Upper lobe of right lung (tissue), 1 donor: ENCODE data around the gene PUDP. TPM values are rescaled to one million over a fixed set of nuclear protein-coding genes. Genes with fewer than 3 reads are reported as not detected.

Source experiments
- ATAC-seq: fragments of 200-7000 bp; cut with Tn5 transposase; one replicate; pipeline ENCODE4 v1.9.1; 2020; ENCODE audit warnings: mild to moderate bottlenecking, moderate library complexity
- DNase-seq: peaks from one replicate; pipeline ENCODE4 v3.0.0-alpha.2; 2020
- H3K27ac ChIP-seq: fragments of 200-600 bp; one replicate; pipeline ENCODE4 v1.8.0; 2022
- H3K27me3 ChIP-seq: fragments of 200-600 bp; one replicate; pipeline ENCODE4 v1.8.0; 2022; ENCODE audit warnings: mild to moderate bottlenecking
- H3K36me3 ChIP-seq: fragments of 200-600 bp; one replicate; pipeline ENCODE4 v1.8.0; 2022
- H3K4me1 ChIP-seq: fragments of 200-600 bp; one replicate; pipeline ENCODE4 v1.8.0; 2022
- H3K4me3 ChIP-seq: fragments of 200-600 bp; one replicate; pipeline ENCODE4 v1.8.0; 2022; ENCODE audit warnings: mild to moderate bottlenecking
- H3K9me3 ChIP-seq: fragments of 200-600 bp; one replicate; pipeline ENCODE4 v1.8.0; 2022
- intact Hi-C: fragments of 100-400 bp; cut with DNase I; formaldehyde crosslinking; loops from one replicate; pipeline ENCODE4 v1.11.0; 2022
- long read RNA-seq: library from polyadenylated mRNA; unstranded; transcript quantifications from one replicate; pipeline ENCODE4 v2.0.0, GENCODE V29; 2021
- total RNA-seq: library from RNA; stranded (reverse); fragmentation: NEBNext Ultra II Directional; extraction: Animal tissue kit (Norgen Biotek cat#: 25700); gene quantifications from one replicate; pipeline ENCODE4 v1.2.1, GENCODE V29; 2021
- TF ChIP-seq, protein P1 (sequence below): fragments of 200-600 bp; IDR thresholded peaks from one replicate; pipeline ENCODE4 v1.8.0; 2022; ENCODE audit warnings: antibody characterized with exemption
- donor health status: DM: no; HTN: yes; CAD: no; lungs with severe emphysema.

PUDP gene
- 17.5 TPM for total RNA-seq
- long read RNA-seq, transcript PUDP-201 (4 exons, 2,140 nt): major isoform, 13 of 20 reads
- long read RNA-seq, partial matches to known transcripts: 2 of 20 reads
- long read RNA-seq, other reads (novel, unspliced or antisense): 4 of 20 reads

DNA sequence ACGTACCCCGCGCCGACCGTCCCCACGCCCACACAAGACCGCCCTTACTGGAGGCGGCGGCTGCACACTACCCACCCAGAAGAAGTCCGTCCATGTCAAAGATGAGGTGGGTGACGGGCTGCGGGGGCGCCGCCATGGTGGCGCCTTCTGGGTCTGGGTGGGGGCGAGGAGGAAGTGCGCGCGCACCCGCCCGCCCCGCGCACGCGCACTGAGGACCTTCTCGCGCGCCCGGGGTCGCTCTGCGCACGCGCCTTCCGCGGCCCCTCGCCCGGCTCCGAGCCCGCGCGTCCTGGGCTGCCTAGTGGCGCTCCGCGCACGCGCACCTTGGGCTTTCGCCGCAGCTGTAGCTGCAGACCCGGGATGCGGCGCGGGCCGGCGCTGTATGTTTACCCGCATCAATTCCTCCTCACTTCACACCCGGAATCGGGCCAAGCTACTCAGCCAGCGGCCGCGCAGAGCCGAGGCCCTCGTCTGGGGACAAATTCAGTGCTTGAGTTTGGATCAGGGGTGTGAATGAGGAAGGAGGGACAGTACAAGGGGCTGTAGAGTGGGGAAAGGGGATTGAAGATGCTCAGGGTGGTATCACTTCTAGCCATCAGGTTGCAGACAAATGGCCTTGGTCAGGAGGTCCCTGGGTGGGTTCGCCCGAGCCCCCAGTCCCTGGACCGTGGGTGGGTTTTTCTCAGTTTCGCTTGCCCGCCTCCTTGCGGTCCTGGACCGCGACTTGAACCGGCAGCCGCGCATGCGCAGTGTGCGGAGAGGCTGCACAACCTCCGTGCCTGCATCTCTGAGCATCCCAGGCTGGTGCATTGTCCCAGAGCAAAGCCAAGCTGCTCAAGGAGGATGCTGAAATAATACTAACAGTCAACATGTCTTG, at the start of gene PUDP:
TSS of gene PUDP (minus strand) at position 176 of the 877 bp plus-strand sequence. CDS start at position 136, 40 bp downstream.
- Histone ChIP-seq H3K4me3 (peak within 1 kb of the TSS; percentile 73), H3K27me3 (no peaks in the 10 kb centered on the region), H3K4me1 (peaks cover 9% of the 10 kb centered on the region), H3K9me3 (no peaks in the 10 kb centered on the region), H3K27ac (peak within 1 kb of the TSS; percentile 81), H3K36me3 (no peaks in the 10 kb centered on the region)
- ATAC-seq: peak; percentile 95
- intact Hi-C loops: no loop called here
- TF ChIP-seq, protein P1, sequence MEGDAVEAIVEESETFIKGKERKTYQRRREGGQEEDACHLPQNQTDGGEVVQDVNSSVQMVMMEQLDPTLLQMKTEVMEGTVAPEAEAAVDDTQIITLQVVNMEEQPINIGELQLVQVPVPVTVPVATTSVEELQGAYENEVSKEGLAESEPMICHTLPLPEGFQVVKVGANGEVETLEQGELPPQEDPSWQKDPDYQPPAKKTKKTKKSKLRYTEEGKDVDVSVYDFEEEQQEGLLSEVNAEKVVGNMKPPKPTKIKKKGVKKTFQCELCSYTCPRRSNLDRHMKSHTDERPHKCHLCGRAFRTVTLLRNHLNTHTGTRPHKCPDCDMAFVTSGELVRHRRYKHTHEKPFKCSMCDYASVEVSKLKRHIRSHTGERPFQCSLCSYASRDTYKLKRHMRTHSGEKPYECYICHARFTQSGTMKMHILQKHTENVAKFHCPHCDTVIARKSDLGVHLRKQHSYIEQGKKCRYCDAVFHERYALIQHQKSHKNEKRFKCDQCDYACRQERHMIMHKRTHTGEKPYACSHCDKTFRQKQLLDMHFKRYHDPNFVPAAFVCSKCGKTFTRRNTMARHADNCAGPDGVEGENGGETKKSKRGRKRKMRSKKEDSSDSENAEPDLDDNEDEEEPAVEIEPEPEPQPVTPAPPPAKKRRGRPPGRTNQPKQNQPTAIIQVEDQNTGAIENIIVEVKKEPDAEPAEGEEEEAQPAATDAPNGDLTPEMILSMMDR: peak; percentile 17
- DNase-seq: peak; percentile 92

DNA sequence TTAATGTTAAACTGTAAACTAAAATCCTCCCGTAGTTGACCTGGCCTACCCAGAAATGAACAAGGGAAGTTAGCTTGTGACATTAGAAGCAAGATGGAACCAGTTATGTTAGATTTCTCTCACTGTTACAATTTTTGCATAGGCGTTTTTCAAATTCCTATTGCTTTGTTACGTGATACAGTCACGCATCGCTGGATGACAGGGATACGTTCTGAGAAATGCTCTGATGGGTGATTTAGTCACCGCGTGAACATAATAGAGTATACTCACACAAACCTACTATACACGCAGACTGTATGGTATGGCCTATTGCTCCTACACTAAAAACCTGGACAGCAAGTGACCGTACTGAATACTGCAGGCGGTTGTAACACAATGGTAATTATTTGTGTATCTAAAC, 46.7 kb upstream of the PUDP start:
- ATAC-seq: no peak
- Histone ChIP-seq H3K27me3 (no peaks in the 10 kb centered on the region), H3K4me3 (no peak overlapping the region), H3K4me1 (no peaks in the 10 kb centered on the region), H3K36me3 (no peaks in the 10 kb centered on the region), H3K27ac (no peak overlapping the region), H3K9me3 (no peaks in the 10 kb centered on the region)
- intact Hi-C loops: no loop called here
- DNase-seq: no peak
- TF ChIP-seq, protein P1: no peak

DNA sequence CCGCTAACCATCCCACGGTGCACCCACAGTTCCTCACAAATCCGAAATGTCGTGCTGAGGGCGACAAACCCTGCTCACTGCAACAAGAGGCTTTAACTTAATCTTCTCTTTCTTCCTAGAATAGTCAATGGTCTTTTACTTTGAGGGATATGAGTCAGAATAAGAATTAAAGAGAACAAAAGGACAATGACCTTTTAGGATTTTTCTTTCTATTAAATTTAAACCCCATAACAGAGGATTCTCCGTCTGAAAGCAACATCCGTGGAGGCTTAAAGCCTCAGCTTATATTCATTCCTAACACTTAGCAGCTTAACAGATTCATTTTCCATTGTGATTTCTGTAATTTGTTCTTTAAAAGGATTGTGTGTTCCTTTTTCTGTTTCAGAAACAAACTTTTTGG, 44.9 kb upstream of the PUDP start:
- Histone ChIP-seq H3K27ac (no peak overlapping the region), H3K4me3 (no peak overlapping the region), H3K36me3 (no peaks in the 10 kb centered on the region), H3K4me1 (no peaks in the 10 kb centered on the region), H3K27me3 (no peaks in the 10 kb centered on the region), H3K9me3 (no peaks in the 10 kb centered on the region)
- TF ChIP-seq, protein P1: no peak
- no peak for ATAC-seq
- no peak for DNase-seq
- intact Hi-C loops: no loop called here

DNA sequence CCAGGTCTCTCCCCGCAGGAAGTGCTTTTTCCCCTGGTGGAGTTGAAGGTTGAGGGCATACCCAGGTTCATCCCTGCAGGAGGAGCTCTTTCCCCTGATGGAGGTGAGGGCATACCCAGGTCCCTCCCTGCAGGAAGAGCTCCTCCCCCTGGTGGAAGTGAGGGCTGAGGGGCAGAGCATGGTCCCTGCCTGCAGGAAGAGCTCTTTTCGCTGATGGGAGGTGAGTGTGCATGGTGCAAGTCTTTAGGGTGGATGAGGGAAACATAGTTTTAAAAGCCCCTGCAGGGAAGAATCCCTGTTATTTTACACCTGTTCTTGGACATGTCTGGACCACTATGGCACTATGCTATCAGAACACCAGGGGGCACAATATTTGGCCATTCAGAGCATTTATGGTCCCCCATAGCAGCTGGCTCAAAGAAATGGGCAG, 43.7 kb upstream of the PUDP start:
- Histone ChIP-seq H3K27me3 (no peaks in the 10 kb centered on the region), H3K4me3 (no peak overlapping the region), H3K9me3 (no peaks in the 10 kb centered on the region), H3K36me3 (no peaks in the 10 kb centered on the region), H3K4me1 (no peaks in the 10 kb centered on the region), H3K27ac (no peak overlapping the region)
- intact Hi-C loops: no loop called here
- DNase-seq (no peak), ATAC-seq (no peak)
- TF ChIP-seq, protein P1: no peak

DNA sequence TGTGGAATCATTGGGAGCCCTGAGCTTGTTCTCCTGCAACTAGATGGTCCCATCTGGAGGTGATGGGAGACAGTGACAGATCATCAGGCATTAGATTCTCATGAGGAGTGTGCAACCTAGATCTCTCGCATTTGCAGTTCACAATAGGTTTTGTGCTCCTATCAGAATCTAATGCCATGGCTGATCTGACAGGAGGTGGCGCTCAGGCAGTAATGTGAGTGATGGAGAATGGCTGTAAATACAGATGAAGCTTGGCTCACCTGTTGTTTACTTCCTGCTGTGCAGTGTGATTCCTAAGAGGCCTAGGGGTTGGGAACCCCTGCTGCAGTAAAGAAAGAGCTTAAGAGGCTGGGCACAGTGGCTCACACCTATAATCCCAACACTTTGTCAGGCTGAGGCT, 42.2 kb upstream of the PUDP start:
- TF ChIP-seq, protein P1: no peak
- H3K27ac ChIP-seq: no peak overlapping the region
- H3K4me3 ChIP-seq: no peak overlapping the region
- H3K4me1 ChIP-seq: no peaks in the 10 kb centered on the region
- no peaks in the 10 kb centered on the region for H3K27me3 ChIP-seq
- intact Hi-C loops: no loop called here
- DNase-seq (no peak), ATAC-seq (no peak)
- no peaks in the 10 kb centered on the region for H3K9me3 ChIP-seq
- H3K36me3 ChIP-seq: no peaks in the 10 kb centered on the region
